Suppressor macrophage (primary cell): ENCODE data around the gene SMC3.
"Not testable (repeated sequence)": the region's sequence is repeated elsewhere in the genome, so short reads cannot be mapped to it uniquely, and the experiment has no call there.

Experiments used
- DNase-seq, 4 experiments: peaks; one replicate each; pipeline ENCODE4 v3.0.0-alpha.2; 2020 to 2022
- total RNA-seq, 17 experiments: gene quantifications; one replicate each; lab custom pipeline; 2026; ENCODE audit warnings: mixed read lengths in 6 of 17, inconsistent platforms in 3 of 17; lab: John Stamatoyannopoulos, UW

Gene SMC3
- total RNA-seq = 21.9 to 111 (median 54.5) reads per million in 17 experiments

- peak; percentile 94 to 97 (median 96) for DNase-seq
Measured at GRCh38 chr10:110567201-110568054, at the start of gene SMC3. Gene SMC3 (plus strand): TSS chr10:110567695. CDS start chr10:110567817, 122 bp downstream.

DNA sequence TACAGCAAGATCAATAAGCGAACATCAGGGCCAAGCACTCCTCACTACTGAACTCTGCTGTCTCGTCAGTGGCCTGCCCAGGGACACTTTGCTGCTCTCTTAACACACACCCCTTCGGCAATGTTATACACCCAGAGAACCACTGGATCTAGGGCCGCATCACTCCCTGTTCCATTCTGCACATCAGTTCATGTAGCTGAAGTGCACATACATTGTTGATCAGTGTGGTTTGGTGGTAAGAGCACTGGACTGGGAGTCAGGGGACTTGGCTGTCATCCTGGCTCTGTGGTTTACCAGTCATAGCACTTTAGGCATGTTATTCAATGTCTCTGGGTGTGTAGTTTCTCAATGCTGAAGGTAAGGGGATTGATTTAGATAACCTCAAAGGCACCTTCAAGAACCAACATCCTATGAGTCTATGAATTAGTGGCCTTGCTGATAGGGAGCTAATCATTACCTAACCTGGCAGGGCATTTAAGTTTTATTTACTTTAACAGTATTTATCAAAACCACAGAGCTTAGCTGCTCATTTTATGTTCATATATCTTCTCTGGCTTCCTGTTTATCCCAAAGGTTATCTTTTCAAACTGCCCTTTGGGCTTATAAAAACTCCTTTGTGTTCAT lies 45.0 kb upstream of the SMC3 start:
- DNase-seq = no peak

- no peak for DNase-seq
Measured at GRCh38 chr10:110523736-110524135, 43.8 kb upstream of the SMC3 start.

DNA sequence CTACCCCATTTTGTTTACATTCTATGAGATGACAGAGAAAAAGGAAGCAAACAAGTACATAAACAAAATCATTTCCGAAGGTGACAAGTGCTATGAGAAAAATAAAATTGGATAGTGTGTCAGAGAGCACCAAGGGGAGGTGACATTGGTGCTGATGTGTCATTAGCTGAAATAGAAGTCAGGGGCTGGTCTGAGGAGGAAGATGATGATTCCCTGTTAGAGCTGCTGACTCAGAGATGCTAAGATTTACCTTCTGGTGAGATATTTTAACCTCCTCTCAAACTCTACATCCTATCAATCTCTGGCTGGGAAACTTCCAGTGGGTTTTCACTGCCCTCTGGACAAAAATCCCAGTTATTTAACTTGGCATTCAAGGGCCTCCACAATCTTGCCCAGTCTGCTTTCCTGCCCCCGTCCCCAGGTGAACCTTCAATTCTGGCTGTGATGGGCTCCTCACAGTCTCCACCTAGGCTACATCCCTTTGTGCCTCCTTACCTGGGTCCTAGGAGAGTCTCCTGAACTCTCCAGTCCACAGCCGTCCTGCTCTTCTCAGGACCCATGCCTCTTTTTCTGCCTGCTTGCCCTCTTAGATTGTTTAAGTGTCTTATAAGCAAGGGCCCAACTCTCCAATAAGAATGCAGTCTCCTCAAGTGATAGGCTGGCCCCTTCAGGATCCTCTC lies 43.2 kb upstream of the SMC3 start:
- DNase-seq = no peak

GRCh38 chr10:110524859-110525232 lies 42.6 kb upstream of the SMC3 start:
- no peak for DNase-seq

GRCh38 chr10:110525349-110526260 lies 41.9 kb upstream of the SMC3 start:
- peak; percentile 72 to 86 (median 76) for DNase-seq

DNA sequence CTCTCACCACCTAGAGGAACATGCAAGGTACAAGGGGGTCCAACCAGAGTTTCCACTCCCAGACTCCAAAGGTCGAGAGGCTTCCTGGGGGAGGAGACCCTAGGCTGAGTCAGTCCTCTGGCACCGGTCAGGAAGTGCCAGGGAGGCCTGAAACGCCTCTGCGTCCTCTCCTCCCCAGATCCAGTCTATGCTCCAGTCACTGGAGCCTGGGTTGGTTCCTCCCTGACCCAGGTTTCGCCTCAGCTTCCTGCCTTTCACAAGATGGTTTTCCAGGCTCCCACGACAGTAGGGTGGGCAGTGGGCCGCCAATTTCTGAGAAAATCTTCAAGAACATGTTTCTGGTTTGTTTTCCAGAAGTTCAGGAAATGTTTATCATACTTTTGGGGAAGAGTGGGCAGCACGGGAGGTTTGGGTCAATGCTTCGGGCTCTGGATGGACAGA lies 39.7 kb upstream of the SMC3 start:
- DNase-seq = peak; percentile 48 to 76 (median 68)

- peak in 1 of 4 experiments; percentile 15 for DNase-seq
Measured at GRCh38 chr10:110528224-110528996, 39.1 kb upstream of the SMC3 start.

GRCh38 chr10:110528997-110529524 lies 38.4 kb upstream of the SMC3 start:
- not testable (repeated sequence) for DNase-seq

DNA sequence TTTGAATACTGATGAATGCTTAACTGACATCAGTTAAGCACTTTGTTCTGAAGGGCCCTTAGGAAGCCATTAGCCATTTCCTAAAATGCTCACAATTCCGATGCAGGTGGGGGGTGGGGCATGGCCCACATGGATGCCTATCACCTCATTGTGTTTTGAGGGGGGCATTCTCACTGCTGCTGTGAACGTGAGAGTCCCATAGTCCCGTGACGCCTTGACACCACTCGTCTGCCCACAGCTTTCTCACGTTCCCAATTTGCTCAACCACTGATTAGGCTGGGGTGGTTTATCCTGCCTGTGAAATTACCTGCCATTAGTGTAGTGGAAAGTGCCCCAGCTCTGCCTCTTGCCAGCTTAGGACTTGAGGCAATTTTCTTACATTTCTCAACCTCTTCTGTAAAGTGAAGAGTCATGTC lies 37.9 kb upstream of the SMC3 start:
- DNase-seq = peak in 2 of 4 experiments; percentile 23 to 30

GRCh38 chr10:110530131-110530831 lies 37.2 kb upstream of the SMC3 start:
- DNase-seq = peak in 3 of 4 experiments; percentile 37 to 56 (median 55)

GRCh38 chr10:110531687-110532086 lies 35.8 kb upstream of the SMC3 start:
- DNase-seq = no peak

DNA sequence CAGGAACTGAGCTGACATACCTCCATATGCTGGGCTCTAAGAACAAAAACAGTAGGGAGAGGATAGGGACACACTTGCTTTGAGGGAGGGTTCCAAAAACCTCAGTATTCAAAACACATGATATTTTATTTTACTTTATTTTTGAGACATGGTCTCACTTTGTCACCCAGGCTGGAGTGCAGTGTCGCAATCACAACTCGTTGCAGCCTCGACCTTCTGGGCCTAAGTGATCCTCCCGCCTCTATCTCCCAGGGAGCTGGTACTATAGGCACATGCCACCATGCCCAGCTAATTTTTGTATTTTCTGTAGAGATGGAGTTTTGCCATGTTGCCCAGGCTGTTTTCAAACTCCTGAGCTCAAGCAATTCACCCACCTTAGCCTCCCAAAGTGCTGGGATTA lies 34.9 kb upstream of the SMC3 start:
- peak in 2 of 4 experiments; percentile 49 to 50 for DNase-seq

- DNase-seq = peak; percentile 65 to 85 (median 85)
Measured at GRCh38 chr10:110533149-110533548, 34.3 kb upstream of the SMC3 start.

DNA sequence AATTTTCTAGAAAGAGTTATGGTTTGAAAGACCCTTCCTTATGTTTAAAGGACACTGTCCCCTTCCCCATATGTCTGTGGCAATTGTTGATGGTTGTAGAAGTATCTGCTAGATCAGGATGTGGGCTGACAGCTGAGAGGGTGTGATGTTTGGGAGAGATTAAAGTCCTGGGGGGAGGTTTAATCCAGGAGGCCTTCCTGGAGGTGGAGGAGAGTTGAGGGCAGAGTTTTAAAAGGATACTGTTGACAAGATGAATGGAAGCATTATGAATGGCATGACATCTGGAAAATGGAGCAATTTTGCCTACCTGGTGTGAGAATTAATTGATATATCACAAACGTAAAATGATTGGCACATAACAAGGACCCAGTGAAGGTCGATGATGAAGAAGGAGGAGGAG lies 32.9 kb upstream of the SMC3 start:
- no peak for DNase-seq

DNA sequence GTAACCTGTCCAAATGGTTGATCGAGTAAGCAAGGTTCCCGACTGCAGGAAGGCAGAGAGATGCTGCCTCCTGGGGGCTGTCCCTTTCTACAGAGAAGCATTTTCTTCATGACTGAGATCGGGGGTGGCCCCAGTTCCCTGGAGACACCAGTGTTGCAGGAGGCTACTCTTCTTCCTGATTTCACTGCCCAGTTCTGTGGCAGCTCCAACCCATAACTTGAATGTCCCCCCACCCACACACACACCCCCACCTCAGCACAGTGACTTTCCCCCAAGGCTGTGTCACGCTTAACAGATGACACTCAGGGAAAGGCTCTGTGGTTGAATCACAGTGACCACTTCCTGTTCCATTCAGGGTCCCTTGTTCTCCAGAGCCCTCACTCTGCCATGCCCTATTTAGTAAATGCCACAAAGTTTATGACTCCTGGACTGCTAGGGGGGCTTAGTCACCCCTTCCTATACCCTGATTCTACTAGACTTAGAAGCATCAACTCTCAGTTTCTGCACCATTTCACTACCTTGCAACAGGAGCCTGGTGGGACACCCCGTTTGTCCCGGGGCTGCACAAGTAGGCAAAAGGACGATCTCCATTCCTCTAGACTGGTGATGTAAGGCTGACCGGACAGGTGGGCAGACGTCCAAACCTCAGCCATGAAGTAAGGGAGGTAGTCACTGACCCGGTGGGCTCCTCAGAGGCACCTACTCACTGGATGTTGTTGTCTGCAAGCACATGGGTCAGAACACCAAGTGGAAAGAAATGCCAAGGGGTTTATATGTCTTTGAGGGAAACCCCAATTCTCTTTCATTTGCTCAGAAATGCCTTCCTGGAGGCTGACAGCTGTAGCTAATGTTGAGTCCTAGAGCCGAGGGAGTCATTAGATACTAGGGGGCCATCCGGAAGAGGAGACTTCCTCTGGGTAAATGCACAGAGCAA lies 31.3 kb upstream of the SMC3 start:
- DNase-seq = peak; percentile 85 to 94 (median 91)

DNA sequence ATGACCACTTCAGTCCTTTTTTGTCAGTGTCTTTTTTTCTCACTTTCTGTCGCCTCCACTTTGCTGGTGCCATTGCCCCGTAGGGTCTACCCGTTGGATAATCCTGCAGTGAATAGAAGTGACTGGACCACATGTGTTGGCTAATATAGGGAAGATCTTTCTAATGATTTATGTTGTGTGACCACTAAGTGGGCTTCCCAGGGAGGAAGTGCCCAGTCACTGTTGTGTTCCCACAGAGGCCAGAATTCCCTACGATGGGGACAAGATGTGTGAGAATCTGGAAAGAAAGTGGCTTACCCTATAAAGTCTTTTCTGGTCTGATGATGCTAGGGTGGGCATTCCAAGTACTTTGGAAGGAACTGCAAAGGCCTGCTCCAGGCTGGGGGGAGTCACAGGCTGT lies 28.4 kb upstream of the SMC3 start:
- no peak for DNase-seq

GRCh38 chr10:110540031-110540430 lies 27.5 kb upstream of the SMC3 start:
- no peak for DNase-seq

- DNase-seq = peak; percentile 75 to 92 (median 86)
Measured at GRCh38 chr10:110544958-110545537, 22.4 kb upstream of the SMC3 start.
